CD4-positive, alpha-beta T cell treated with Interleukin-17A for 4 hours (primary cell): ENCODE measurements around the gene ZNF135.

Source experiments
- DNase-seq: peaks from one replicate; pipeline ENCODE4 v3.0.0-alpha.2; 2020; ENCODE audit warnings: mixed read lengths

Gene ZNF135

DNA sequence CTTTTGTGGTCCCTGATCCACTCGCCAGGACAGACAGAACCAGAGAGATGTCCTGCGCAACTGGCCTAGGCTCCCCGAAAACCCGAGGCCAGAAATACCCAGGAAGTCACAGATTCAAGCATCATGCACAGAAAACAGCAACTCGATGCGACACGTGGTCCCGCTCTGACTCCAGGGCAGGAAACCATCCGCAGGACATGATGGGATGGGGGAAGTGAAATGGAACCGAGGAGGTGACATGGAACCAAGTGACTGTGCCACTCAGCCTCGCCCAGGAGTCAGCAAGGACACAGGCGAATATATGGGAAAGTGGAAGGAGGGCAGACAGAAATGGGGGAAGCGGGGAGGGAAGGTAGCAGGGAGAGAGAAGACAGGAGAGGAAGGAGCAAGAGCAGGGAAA, 37.8 kb downstream of the ZNF135 start:
- DNase-seq, result no peak

GRCh38 chr19:58097349-58097748, 38.3 kb downstream of the ZNF135 start:
- DNase-seq, result no peak

GRCh38 chr19:58097781-58098681, 38.9 kb downstream of the ZNF135 start, which contains the start of gene ZSCAN18:
ZSCAN18 (minus strand) TSS chr19:58098231; CDS start chr19:58090267, 7,964 bp downstream.
- peak; percentile 94 for DNase-seq

DNA sequence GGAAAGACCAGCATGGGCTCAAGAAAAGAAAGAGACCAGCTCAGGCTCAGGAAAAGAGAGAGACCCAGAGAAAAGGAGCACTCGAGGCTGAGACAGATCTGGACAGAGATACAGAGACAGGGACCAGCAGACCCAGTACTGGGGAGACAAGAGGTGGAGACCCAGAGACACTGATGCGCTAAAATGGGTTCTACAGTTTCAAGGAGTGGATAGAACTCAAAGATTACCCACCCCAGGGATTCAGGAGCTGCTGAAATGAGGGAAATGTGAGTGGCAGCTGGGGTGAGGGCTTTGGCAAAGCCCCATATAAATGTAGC, 39.6 kb downstream of the ZNF135 start:
- no peak for DNase-seq

GRCh38 chr19:58107778-58108545, 48.9 kb downstream of the ZNF135 start:
- DNase-seq, result no peak

- DNase-seq, result no peak
Observed at GRCh38 chr19:58108546-58108817, 49.4 kb downstream of the ZNF135 start.

- no peak for DNase-seq
Observed at GRCh38 chr19:58117841-58118575, 58.9 kb downstream of the ZNF135 start.

DNA sequence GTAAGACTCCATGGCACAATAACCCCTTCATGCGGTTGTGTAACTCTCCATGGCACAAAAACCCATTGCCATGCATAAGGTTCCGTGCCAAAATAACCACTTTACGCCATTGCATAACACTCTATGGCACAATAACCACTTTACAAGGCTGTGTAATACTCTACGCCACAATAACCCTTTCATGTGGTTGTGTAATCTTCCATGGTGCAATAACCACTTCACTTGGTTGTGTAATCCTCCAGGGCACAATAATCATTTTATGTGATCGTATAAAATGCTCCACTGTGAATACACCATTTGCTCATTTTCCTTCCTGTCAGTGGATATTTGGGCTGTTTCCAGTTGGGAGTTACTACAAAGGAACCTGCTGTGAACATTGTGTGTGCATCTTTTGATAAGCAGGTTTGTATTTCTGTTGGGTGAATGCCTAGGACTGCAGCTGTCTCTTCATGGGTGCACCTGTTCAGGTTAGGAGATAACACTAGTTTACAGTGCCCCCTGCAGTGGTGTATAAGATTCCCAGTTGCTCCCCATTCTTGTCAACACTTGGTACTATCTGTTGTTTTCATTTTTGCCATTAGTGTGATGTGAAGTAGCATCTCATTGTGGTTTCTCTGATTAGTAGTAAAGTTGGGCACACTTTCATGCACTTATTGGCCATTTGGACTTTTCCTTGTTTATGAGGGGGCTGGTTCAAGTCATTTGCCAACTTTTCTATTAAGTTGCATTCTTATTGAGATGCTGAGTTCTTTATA, 60.1 kb downstream of the ZNF135 start:
- no peak for DNase-seq
